Fibroblast of skin of back (primary cell): Measurements from ENCODE around the gene GCH1.
"Not testable (repeated sequence)": the region's sequence is repeated elsewhere in the genome, so short reads cannot be mapped to it uniquely, and the experiment has no call there.

ENCODE experiments used
- DNase-seq: peaks from one replicate; pipeline ENCODE4 v3.0.0-alpha.2; 2013

Gene GCH1

GRCh38 chr14:54818201-54819133 is 84.2 kb downstream of the GCH1 start:
- DNase-seq, result peak; percentile 69

DNA sequence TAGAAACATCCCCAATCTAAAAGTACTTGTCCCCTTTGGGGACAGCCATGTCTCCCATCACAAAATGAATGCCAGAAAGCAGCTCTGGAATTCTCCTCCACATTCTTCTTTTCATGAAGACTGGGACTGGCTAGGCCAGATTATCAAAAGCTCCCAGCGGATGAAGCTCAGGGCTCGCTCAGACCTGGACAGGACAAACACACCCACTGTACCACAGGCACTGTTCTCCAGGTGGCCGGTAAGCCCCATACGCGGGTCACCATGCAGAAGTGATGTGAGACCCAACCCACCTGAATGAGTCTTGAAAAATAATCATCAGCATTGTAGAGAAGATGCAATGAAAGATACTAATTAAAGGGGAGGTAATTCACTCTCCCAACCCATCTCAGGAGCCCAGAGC is 85.1 kb downstream of the GCH1 start:
- DNase-seq, result no peak

DNA sequence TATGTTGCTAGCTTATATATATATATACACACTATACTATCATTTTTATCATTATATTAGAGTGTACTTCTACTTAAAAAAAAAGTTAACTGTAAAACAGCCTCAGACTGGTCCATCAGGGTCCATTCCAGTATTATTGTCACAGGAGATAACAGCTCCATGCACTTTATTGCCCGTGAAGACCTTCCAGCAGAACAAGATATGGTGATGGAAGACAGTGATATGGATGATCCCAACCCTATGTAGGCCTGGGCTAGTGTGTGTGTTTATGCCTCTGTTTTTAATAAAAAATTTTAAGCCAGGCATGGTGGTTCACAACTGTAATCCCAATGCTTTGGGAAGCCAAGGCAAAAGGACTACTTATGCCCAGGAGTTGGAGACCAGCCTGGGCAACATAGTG is 86.2 kb downstream of the GCH1 start:
- no peak for DNase-seq

DNA sequence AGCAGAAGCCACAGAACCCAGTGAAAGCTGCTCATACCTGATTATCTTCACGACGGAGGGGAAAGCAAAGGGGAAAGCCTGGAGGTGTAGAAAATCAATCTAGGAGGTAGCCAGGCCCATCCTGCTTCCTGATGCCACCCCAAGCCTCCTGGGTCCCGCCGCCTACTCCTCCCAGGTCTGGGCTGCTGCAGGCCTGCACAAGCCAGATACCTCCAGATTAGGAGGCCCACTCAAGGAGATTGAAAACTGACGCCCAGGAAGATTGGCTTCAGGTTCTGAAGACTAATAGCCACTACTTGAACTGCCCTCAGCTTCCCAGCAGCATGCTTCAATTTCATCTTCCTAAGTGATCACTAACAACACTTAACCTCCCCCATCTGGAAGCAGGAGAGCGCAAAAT is 87.1 kb downstream of the GCH1 start:
- DNase-seq, result no peak

DNA sequence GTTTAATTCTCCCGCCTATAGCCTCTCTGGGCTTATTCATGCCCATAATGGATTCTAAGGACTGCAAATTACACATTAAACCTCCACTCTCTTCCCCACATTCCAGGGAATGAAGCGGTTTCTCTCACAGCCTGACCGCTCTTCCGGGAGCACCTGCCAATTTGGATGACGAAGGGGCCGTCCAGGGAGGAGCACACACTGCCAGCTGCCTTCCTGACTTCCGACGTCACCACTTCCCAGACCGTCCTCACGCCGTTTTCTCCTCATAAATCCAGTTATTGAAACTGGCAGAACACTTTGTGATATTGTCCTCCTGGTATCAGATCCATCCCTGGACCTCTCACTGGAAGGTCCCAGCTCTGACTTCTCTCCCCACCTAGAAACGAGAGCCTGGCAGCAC is 87.6 kb downstream of the GCH1 start:
- no peak for DNase-seq

DNA sequence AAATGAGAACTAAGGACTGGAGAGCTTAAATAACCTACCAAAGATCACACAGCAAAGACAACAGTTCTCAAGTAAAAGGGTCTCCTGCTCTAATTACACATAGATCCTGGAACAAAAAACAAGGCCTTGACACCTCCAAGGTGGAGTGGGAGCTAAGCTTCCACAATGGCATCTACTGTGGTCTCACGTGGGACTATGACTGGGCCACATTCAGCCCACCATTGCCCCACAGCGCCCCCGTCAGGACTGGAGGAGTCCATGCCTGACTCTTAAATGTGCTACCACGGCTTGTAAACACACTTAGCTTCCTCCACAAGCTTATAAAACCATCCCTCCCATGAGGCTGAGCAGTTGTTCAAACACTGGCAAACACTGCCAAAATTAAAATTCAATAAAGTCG is 88.5 kb downstream of the GCH1 start:
- DNase-seq, result no peak

DNA sequence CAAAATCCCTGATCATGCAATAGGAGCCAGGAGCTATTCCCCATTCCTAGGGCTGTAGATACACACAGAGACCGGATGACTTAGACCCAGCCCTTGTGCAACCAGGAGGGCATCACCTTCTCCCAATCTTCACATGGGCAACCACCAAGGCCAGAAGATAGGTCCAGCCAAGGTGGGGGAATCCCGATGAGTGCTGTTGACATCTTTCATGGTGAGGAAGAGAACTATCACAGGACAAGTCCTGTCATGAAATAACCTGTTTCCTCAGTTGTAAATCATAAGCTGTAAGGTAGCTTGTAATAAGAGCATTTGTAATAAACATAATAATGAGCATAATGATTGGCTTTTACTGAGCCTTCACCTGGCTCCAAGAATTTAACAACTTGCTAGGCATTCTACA is 89.5 kb downstream of the GCH1 start:
- DNase-seq, result no peak

GRCh38 chr14:54812617-54813016 is 90.0 kb downstream of the GCH1 start:
- no peak for DNase-seq

- DNase-seq, result no peak
These were observed 92.9 kb downstream of the GCH1 start for GRCh38 chr14:54809767-54810166.

GRCh38 chr14:54808326-54809161 is 94.1 kb downstream of the GCH1 start:
- DNase-seq, result no peak

GRCh38 chr14:54807881-54808280 is 94.7 kb downstream of the GCH1 start:
- DNase-seq, result no peak

DNA sequence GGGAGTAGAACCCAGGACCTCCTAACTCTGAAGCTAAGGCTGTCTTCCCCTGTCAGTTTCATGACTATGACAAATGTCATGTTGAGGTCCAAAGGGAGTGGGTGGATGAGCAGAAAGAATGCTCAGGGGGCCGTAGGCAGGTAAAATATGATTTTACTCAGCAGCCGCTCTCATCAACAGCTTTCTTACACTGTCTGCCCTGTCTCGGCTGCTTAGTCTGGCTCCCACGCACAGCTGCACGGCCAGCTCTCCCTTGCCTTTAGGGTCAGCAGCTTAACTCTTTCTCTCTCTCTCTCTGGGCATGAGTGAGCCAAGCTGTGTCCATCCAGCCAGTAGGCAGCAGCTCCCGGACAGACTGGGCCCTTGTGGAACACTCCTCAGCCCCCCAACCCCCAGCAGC is 95.2 kb downstream of the GCH1 start:
- DNase-seq, result no peak

- no peak for DNase-seq
These were observed 96.0 kb downstream of the GCH1 start for GRCh38 chr14:54806616-54807015.

GRCh38 chr14:54805445-54806322 is 96.9 kb downstream of the GCH1 start:
- peak; percentile 77 for DNase-seq

GRCh38 chr14:54805070-54805444 is 97.6 kb downstream of the GCH1 start:
- no peak for DNase-seq

DNA sequence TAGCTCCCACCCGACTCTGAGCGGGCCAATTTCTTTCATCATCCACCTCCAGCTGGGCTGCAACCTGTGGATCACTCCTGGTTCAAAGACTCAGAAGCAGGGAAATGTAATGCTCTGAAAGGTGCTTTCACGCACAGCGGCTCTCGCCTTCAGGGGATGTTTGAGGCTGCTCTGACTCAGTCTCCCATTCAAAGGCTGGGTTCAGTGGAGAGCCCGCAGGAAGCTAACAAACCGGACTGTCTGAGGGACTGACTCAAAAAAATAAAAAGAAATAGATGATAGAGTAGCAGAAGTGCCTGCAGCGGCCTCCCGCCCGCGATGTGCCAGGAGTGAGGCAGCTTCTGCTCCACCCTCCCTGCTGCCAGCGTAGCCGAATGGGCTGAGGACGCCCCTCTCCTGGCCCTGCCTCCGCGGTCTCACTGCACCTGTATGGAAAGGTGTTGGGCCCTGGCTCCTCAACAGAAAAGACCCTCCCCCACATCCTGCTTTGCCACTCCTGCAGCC is 98.0 kb downstream of the GCH1 start:
- DNase-seq, result no peak

- peak; percentile 30 for DNase-seq
These were observed 98.6 kb downstream of the GCH1 start for GRCh38 chr14:54803926-54804537.

GRCh38 chr14:54803396-54803795 is 99.2 kb downstream of the GCH1 start:
- no peak for DNase-seq

DNA sequence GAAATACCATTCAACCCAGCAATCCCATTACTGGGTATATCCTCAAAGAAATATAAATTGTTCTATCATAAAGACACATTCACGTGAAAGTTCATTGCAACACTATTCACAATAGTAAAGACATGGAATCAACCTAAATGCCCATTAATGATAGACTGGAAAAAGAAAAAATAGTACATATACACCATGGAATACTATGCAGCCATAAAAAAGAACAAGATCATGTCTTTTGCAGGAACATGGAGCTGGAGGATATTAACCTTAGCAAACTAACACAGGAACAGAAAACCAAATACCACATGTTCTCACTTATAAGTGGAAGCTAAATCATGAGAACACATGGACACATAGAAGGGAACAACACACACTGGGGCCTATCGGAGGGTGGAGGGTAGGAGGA is 101.1 kb downstream of the GCH1 start:
- not testable (repeated sequence) for DNase-seq

GRCh38 chr14:54798465-54799124 is 104.0 kb downstream of the GCH1 start:
- DNase-seq, result peak; percentile 7

- DNase-seq, result no peak
These were observed 104.6 kb downstream of the GCH1 start for GRCh38 chr14:54797986-54798385.
